Urinary bladder (tissue), 4 donors: Measurements from ENCODE around the gene FAM3B. TPM values are rescaled to one million over a fixed set of nuclear protein-coding genes. Genes with fewer than 3 reads are reported as not detected.
"Not testable (repeated sequence)": the region's sequence is repeated elsewhere in the genome, so short reads cannot be mapped to it uniquely, and the experiment has no call there.

Experiments
- DNase-seq: peaks from one replicate; pipeline ENCODE4 v3.0.0-alpha.2; 2015; ENCODE audit errors: extremely low spot score
- H3K27ac ChIP-seq: one replicate; pipeline ENCODE4 v1.5.1; 2013; ENCODE audit warnings: low read depth, mild to moderate bottlenecking, moderate library complexity
- H3K36me3 ChIP-seq: one replicate; pipeline ENCODE4 v1.6.1; 2013; ENCODE audit warnings: mild to moderate bottlenecking, moderate library complexity; ENCODE audit not compliant: insufficient read depth
- H3K4me1 ChIP-seq: one replicate; pipeline ENCODE4 v1.6.1; 2013; ENCODE audit warnings: mild to moderate bottlenecking, moderate library complexity; ENCODE audit not compliant: insufficient read depth
- H3K4me3 ChIP-seq: one replicate; pipeline ENCODE4 v1.5.1; 2013; ENCODE audit warnings: low read depth, low read length
- WGBS: extraction: QIAGEN DNeasy Blood & Tissue Kit; methylation state at CpG from one replicate; pipeline ENCODE4 v1.1.7; 2013; 5-methylcytosine and 5-hydroxymethylcytosine counted together
- polyA plus RNA-seq: library from polyadenylated mRNA; stranded (reverse); fragments of 200-250 nt; gene quantifications from one replicate; pipeline ENCODE4 v1.2.3, GENCODE V29; 2013
- total RNA-seq: library from RNA; depleted of rRNA; stranded (reverse); fragments of >200 nt; gene quantifications from one replicate; pipeline ENCODE4 v1.2.3, GENCODE V29; 2014
- donor health status: healthy with polysubstance abuse.
- donor health status: healthy.

The FAM3B gene
- total and polyA plus RNA-seq, 2 donors: 17.6 to 22.2 TPM

GRCh38 chr21:41302976-41303375 lies 13.6 kb upstream of the FAM3B start:
- Histone ChIP-seq H3K4me3 (no peak overlapping the region), H3K36me3 (no peaks in the 10 kb centered on the region), H3K4me1 (no peaks in the 10 kb centered on the region), H3K27ac (no peak overlapping the region)
- no peak for DNase-seq
- 72% methylated on average over 1 of the region's 1 CpG for WGBS

GRCh38 chr21:41304068-41304720 lies 12.4 kb upstream of the FAM3B start:
- H3K27ac ChIP-seq: no peak overlapping the region
- H3K4me3 ChIP-seq: no peak overlapping the region
- WGBS: 97% methylated on average over 40 of the region's 40 CpGs
- no peaks in the 10 kb centered on the region for H3K4me1 ChIP-seq
- no peaks in the 10 kb centered on the region for H3K36me3 ChIP-seq
- DNase-seq: no peak

GRCh38 chr21:41307219-41307618 lies 9.4 kb upstream of the FAM3B start:
- no peaks in the 10 kb centered on the region for H3K36me3 ChIP-seq
- H3K4me1 ChIP-seq: no peaks in the 10 kb centered on the region
- no peak overlapping the region for H3K4me3 ChIP-seq
- H3K27ac ChIP-seq: no peak overlapping the region
- no peak for DNase-seq

- H3K4me3 ChIP-seq, DNase-seq, H3K27ac ChIP-seq, H3K4me1 ChIP-seq, H3K36me3 ChIP-seq: not testable (repeated sequence)
- 84% methylated on average over 4 of the region's 8 CpGs for WGBS
These were observed 3.1 kb upstream of the FAM3B start for GRCh38 chr21:41313285-41314164.

GRCh38 chr21:41315726-41316125 lies 875 bp upstream of the FAM3B start:
- WGBS: 90% methylated on average over 6 of the region's 6 CpGs
- Histone ChIP-seq H3K4me3 (no peak overlapping the region), H3K27ac (no peak overlapping the region)

GRCh38 chr21:41317063-41317392 lies 427 bp downstream of the FAM3B start:
- no peak for DNase-seq
- WGBS: 7% methylated on average over 19 of the region's 19 CpGs
- H3K4me1 ChIP-seq: no peaks in the 10 kb centered on the region
- peak overlapping the region; percentile 79 for H3K27ac ChIP-seq
- no peaks in the 10 kb centered on the region for H3K36me3 ChIP-seq
- peak overlapping the region; percentile 18 for H3K4me3 ChIP-seq

More at GRCh38 chr21:41315726-41316125, 875 bp upstream of the FAM3B start:
- DNase-seq: no peak
- no peaks in the 10 kb centered on the region for H3K4me1 ChIP-seq
- no peaks in the 10 kb centered on the region for H3K36me3 ChIP-seq

GRCh38 chr21:41317458-41317857 lies 857 bp downstream of the FAM3B start:
- 70% methylated on average over 10 of the region's 10 CpGs for WGBS
- H3K36me3 ChIP-seq: no peaks in the 10 kb centered on the region
- peak overlapping the region; percentile 18 for H3K4me3 ChIP-seq
- H3K4me1 ChIP-seq: no peaks in the 10 kb centered on the region
- DNase-seq: no peak
- H3K27ac ChIP-seq: peak overlapping the region; percentile 79

- 86% methylated on average over 9 of the region's 9 CpGs for WGBS
- Histone ChIP-seq H3K4me1 (no peaks in the 10 kb centered on the region), H3K4me3 (no peak overlapping the region), H3K36me3 (no peaks in the 10 kb centered on the region), H3K27ac (no peak overlapping the region)
- DNase-seq: no peak
These were observed 1.6 kb downstream of the FAM3B start for GRCh38 chr21:41318218-41318617.

- DNase-seq: no peak
- Histone ChIP-seq H3K36me3 (no peaks in the 10 kb centered on the region), H3K4me1 (no peaks in the 10 kb centered on the region), H3K27ac (no peak overlapping the region), H3K4me3 (no peak overlapping the region)
- WGBS: 73% methylated on average over 7 of the region's 7 CpGs
These were observed 2.7 kb downstream of the FAM3B start for GRCh38 chr21:41319273-41319672.

- H3K4me3 ChIP-seq: no peak overlapping the region
- no peaks in the 10 kb centered on the region for H3K36me3 ChIP-seq
- no peak for DNase-seq
- WGBS: 81% methylated on average over 20 of the region's 20 CpGs
- H3K4me1 ChIP-seq: no peaks in the 10 kb centered on the region
- H3K27ac ChIP-seq: no peak overlapping the region
These were observed 4.8 kb downstream of the FAM3B start for GRCh38 chr21:41321211-41321907.

- H3K4me1 ChIP-seq: no peaks in the 10 kb centered on the region
- no peak overlapping the region for H3K27ac ChIP-seq
- DNase-seq: no peak
- H3K36me3 ChIP-seq: no peaks in the 10 kb centered on the region
- 83% methylated on average over 7 of the region's 7 CpGs for WGBS
- H3K4me3 ChIP-seq: no peak overlapping the region
These were observed 5.4 kb downstream of the FAM3B start for GRCh38 chr21:41321908-41322495.

- DNase-seq: no peak
- no peak overlapping the region for H3K4me3 ChIP-seq
- H3K36me3 ChIP-seq: no peaks in the 10 kb centered on the region
- 81% methylated on average over 23 of the region's 23 CpGs for WGBS
- no peak overlapping the region for H3K27ac ChIP-seq
- H3K4me1 ChIP-seq: no peaks in the 10 kb centered on the region
These were observed 6.1 kb downstream of the FAM3B start for GRCh38 chr21:41322496-41323382.
